Inflammatory macrophage (primary cell): Measurements from ENCODE around the gene CLIC4.
A peak's percentile ranks its signal among the peaks of the same experiment; 100 is the strongest.

Experiments
- DNase-seq, 2 donors: peaks; one replicate each; pipeline ENCODE4 v3.0.0-alpha.2; 2020 to 2022

CLIC4 gene

GRCh38 chr1:24823486-24823885 is 78.2 kb downstream of the CLIC4 start:
- peak; percentile 57 to 72 for DNase-seq

- peak in 1 of 2 donors; percentile 0 for DNase-seq
Observed at GRCh38 chr1:24825174-24825573, 79.9 kb downstream of the CLIC4 start.

GRCh38 chr1:24826510-24826909 is 81.3 kb downstream of the CLIC4 start:
- DNase-seq: peak in 1 of 2 donors; percentile 1

GRCh38 chr1:24827379-24828135 is 82.3 kb downstream of the CLIC4 start:
- DNase-seq: peak in 1 of 2 donors; percentile 1

- no peak for DNase-seq
Observed at GRCh38 chr1:24828183-24828886, 83.1 kb downstream of the CLIC4 start.

- no peak for DNase-seq
Observed at GRCh38 chr1:24828887-24829192, 83.6 kb downstream of the CLIC4 start.

- DNase-seq: peak; percentile 64 to 87
Observed at GRCh38 chr1:24830680-24831272, 85.5 kb downstream of the CLIC4 start.

- DNase-seq: no peak
Observed at GRCh38 chr1:24841593-24841992, 96.3 kb downstream of the CLIC4 start.

- DNase-seq: peak; percentile 29 to 58
Observed at GRCh38 chr1:24846671-24847070, 101.4 kb downstream of the CLIC4 start.

- DNase-seq: peak; percentile 94 to 96
Observed at GRCh38 chr1:24847995-24848881, 103.0 kb downstream of the CLIC4 start.

- peak; percentile 29 to 52 for DNase-seq
Observed at GRCh38 chr1:24849672-24850295, 104.5 kb downstream of the CLIC4 start.

- DNase-seq: no peak
Observed at GRCh38 chr1:24850328-24850920, 105.2 kb downstream of the CLIC4 start.

GRCh38 chr1:24853649-24854048 is 108.4 kb downstream of the CLIC4 start:
- DNase-seq: no peak

- DNase-seq: no peak
Observed at GRCh38 chr1:24855474-24855873, 110.2 kb downstream of the CLIC4 start.

GRCh38 chr1:24856787-24857506 is 111.7 kb downstream of the CLIC4 start:
- no peak for DNase-seq

GRCh38 chr1:24857507-24858133 is 112.4 kb downstream of the CLIC4 start:
- no peak for DNase-seq

GRCh38 chr1:24858277-24858676 is 113.0 kb downstream of the CLIC4 start:
- no peak for DNase-seq

- DNase-seq: no peak
Observed at GRCh38 chr1:24859063-24860010, 114.1 kb downstream of the CLIC4 start.

GRCh38 chr1:24860841-24861240 is 115.6 kb downstream of the CLIC4 start:
- no peak for DNase-seq
